Mucosa of rectum (tissue), 2 donors: ENCODE results near the gene HSD17B14.

Experiments used
- H3K27ac ChIP-seq, 2 donors: one replicate each; pipeline ENCODE4 v1.7.0; 2013; ENCODE audit warnings: inconsistent platforms in 2 of 2, low read depth in 2 of 2, low read length in 2 of 2
- H3K27me3 ChIP-seq, 2 donors: one replicate each; pipeline ENCODE4 v1.7.0; 2013; ENCODE audit warnings: low read length in 2 of 2; ENCODE audit not compliant: control insufficient read depth in 2 of 2, insufficient read depth in 2 of 2
- H3K36me3 ChIP-seq, 2 donors: one replicate each; pipeline ENCODE4 v1.7.0; 2013; ENCODE audit warnings: low read length in 2 of 2; ENCODE audit not compliant: control insufficient read depth in 2 of 2, insufficient read depth in 2 of 2
- H3K4me1 ChIP-seq, 2 donors: one replicate each; pipeline ENCODE4 v1.7.0; 2013; ENCODE audit warnings: low read length in 2 of 2, mild to moderate bottlenecking in 1 of 2; ENCODE audit not compliant: control insufficient read depth in 2 of 2, insufficient read depth in 2 of 2
- H3K4me3 ChIP-seq, 2 donors: one replicate each; pipeline ENCODE4 v1.7.0; 2013; ENCODE audit warnings: low read length in 2 of 2
- H3K9ac ChIP-seq, 2 donors: one replicate each; pipeline ENCODE4 v1.7.0; 2013; ENCODE audit warnings: low read length in 2 of 2, low read depth in 1 of 2, mild to moderate bottlenecking in 1 of 2
- H3K9me3 ChIP-seq, 2 donors: one replicate each; pipeline ENCODE4 v1.7.0; 2013; ENCODE audit warnings: low read length in 2 of 2; ENCODE audit not compliant: control insufficient read depth in 2 of 2
- donor health status: healthy.
- donor health status: Normal muscosa, but diverticular disease.

Gene HSD17B14

GRCh38 chr19:48830965-48831364 is 5.3 kb downstream of the HSD17B14 start:
- H3K27me3 ChIP-seq = no peaks in the 10 kb centered on the region
- no peak overlapping the region for H3K4me3 ChIP-seq
- H3K9me3 ChIP-seq = no peaks in the 10 kb centered on the region
- no peak overlapping the region for H3K9ac ChIP-seq
- H3K4me1 ChIP-seq = peaks cover 0 to 3% of the 10 kb centered on the region in 2 donors
- no peaks in the 10 kb centered on the region for H3K36me3 ChIP-seq
- H3K27ac ChIP-seq = no peak overlapping the region

GRCh38 chr19:48830088-48830487 is 6.2 kb downstream of the HSD17B14 start:
- Histone ChIP-seq H3K27me3 (no peaks in the 10 kb centered on the region), H3K4me1 (no peaks in the 10 kb centered on the region), H3K36me3 (no peaks in the 10 kb centered on the region), H3K9me3 (no peaks in the 10 kb centered on the region), H3K27ac (no peak overlapping the region), H3K4me3 (no peak overlapping the region), H3K9ac (no peak overlapping the region)

- H3K9ac ChIP-seq = no peak overlapping the region
- H3K9me3 ChIP-seq = no peaks in the 10 kb centered on the region
- no peaks in the 10 kb centered on the region for H3K27me3 ChIP-seq
- no peaks in the 10 kb centered on the region for H3K36me3 ChIP-seq
- H3K27ac ChIP-seq = no peak overlapping the region
- H3K4me3 ChIP-seq = no peak overlapping the region
- no peaks in the 10 kb centered on the region for H3K4me1 ChIP-seq
Observed at GRCh38 chr19:48826606-48827020, 9.7 kb downstream of the HSD17B14 start.

- no peak overlapping the region for H3K27ac ChIP-seq
- H3K36me3 ChIP-seq = no peaks in the 10 kb centered on the region
- H3K27me3 ChIP-seq = no peaks in the 10 kb centered on the region
- H3K4me3 ChIP-seq = no peak overlapping the region
- H3K9me3 ChIP-seq = no peaks in the 10 kb centered on the region
- peaks cover 8 to 15% of the 10 kb centered on the region in 2 donors for H3K4me1 ChIP-seq
- H3K9ac ChIP-seq = no peak overlapping the region
Observed at GRCh38 chr19:48822514-48822913, 13.8 kb downstream of the HSD17B14 start.

- H3K9ac ChIP-seq = no peak overlapping the region
- no peaks in the 10 kb centered on the region for H3K9me3 ChIP-seq
- H3K36me3 ChIP-seq = no peaks in the 10 kb centered on the region
- H3K27me3 ChIP-seq = no peaks in the 10 kb centered on the region
- H3K4me3 ChIP-seq = no peak overlapping the region
- H3K4me1 ChIP-seq = peaks cover 8 to 15% of the 10 kb centered on the region in 2 donors
- no peak overlapping the region for H3K27ac ChIP-seq
Observed at GRCh38 chr19:48821633-48822032, 14.7 kb downstream of the HSD17B14 start.

GRCh38 chr19:48819366-48819816 is 16.9 kb downstream of the HSD17B14 start:
- no peaks in the 10 kb centered on the region for H3K36me3 ChIP-seq
- H3K4me1 ChIP-seq = peaks cover 10 to 24% of the 10 kb centered on the region in 2 donors
- no peak overlapping the region for H3K4me3 ChIP-seq
- H3K27ac ChIP-seq = peak overlapping the region; percentile 82 to 85
- H3K9me3 ChIP-seq = no peaks in the 10 kb centered on the region
- H3K27me3 ChIP-seq = no peaks in the 10 kb centered on the region
- H3K9ac ChIP-seq = peak overlapping the region in 1 of 2 donors; percentile 14

- Histone ChIP-seq H3K9ac (peak overlapping the region; percentile 34 to 36), H3K27ac (peak overlapping the region; percentile 82 to 85), H3K27me3 (no peaks in the 10 kb centered on the region), H3K36me3 (no peaks in the 10 kb centered on the region), H3K9me3 (no peaks in the 10 kb centered on the region), H3K4me1 (peaks cover 10 to 24% of the 10 kb centered on the region in 2 donors), H3K4me3 (no peak overlapping the region)
Observed at GRCh38 chr19:48818234-48818820, 18.0 kb downstream of the HSD17B14 start.

GRCh38 chr19:48817585-48818124 is 18.6 kb downstream of the HSD17B14 start:
- H3K9me3 ChIP-seq = no peaks in the 10 kb centered on the region
- peak overlapping the region in 1 of 2 donors; percentile 85 for H3K27ac ChIP-seq
- H3K4me1 ChIP-seq = peaks cover 10 to 26% of the 10 kb centered on the region in 2 donors
- no peaks in the 10 kb centered on the region for H3K27me3 ChIP-seq
- H3K9ac ChIP-seq = no peak overlapping the region
- H3K4me3 ChIP-seq = no peak overlapping the region
- no peaks in the 10 kb centered on the region for H3K36me3 ChIP-seq

GRCh38 chr19:48815870-48816501 is 20.3 kb downstream of the HSD17B14 start:
- Histone ChIP-seq H3K9ac (no peak overlapping the region), H3K4me1 (peaks cover 13 to 30% of the 10 kb centered on the region in 2 donors), H3K27me3 (no peaks in the 10 kb centered on the region), H3K27ac (peak overlapping the region; percentile 45 to 57), H3K36me3 (no peaks in the 10 kb centered on the region), H3K9me3 (no peaks in the 10 kb centered on the region), H3K4me3 (no peak overlapping the region)

- H3K27ac ChIP-seq = no peak overlapping the region
- no peaks in the 10 kb centered on the region for H3K27me3 ChIP-seq
- no peaks in the 10 kb centered on the region for H3K9me3 ChIP-seq
- H3K9ac ChIP-seq = no peak overlapping the region
- H3K4me1 ChIP-seq = peaks cover 18 to 37% of the 10 kb centered on the region in 2 donors
- no peaks in the 10 kb centered on the region for H3K36me3 ChIP-seq
- no peak overlapping the region for H3K4me3 ChIP-seq
Observed at GRCh38 chr19:48814895-48815294, 21.4 kb downstream of the HSD17B14 start.
